Thymus (tissue), 11 donors: ENCODE data around the gene TUBB2A. TPM values are rescaled to one million over a fixed set of nuclear protein-coding genes. Genes with fewer than 3 reads are reported as not detected.

ENCODE experiments used
- DNase-seq, 9 donors: peaks; one replicate each; pipeline ENCODE4 v3.0.0-alpha.2; 2013; ENCODE audit warnings: low spot score in 9 of 9, low read depth in 6 of 9, missing footprints in 1 of 9
- H3K27ac ChIP-seq, 2 donors: one replicate each; pipeline ENCODE4 v1.5.1; 2013; ENCODE audit warnings: control low read depth in 1 of 2, low read depth in 1 of 2, low read length in 1 of 2, mild to moderate bottlenecking in 1 of 2, moderate library complexity in 1 of 2
- H3K27me3 ChIP-seq, 2 donors: one replicate each; pipeline ENCODE4 v1.5.1; 2013; ENCODE audit warnings: low read length in 1 of 2; ENCODE audit not compliant: control insufficient read depth in 2 of 2, insufficient read depth in 1 of 2
- H3K36me3 ChIP-seq, 2 donors: one replicate each; pipeline ENCODE4 v1.5.1; 2013; ENCODE audit warnings: low read length in 1 of 2, mild to moderate bottlenecking in 1 of 2, moderate library complexity in 1 of 2; ENCODE audit not compliant: control insufficient read depth in 2 of 2, insufficient read depth in 2 of 2
- H3K4me1 ChIP-seq, 2 donors: one replicate each; pipeline ENCODE4 v1.5.1; 2013; ENCODE audit warnings: low read length in 2 of 2; ENCODE audit not compliant: control insufficient read depth in 2 of 2, insufficient read depth in 2 of 2
- H3K4me3 ChIP-seq, 2 donors: one replicate each; pipeline ENCODE4 v1.5.1; 2013; ENCODE audit warnings: low read length in 2 of 2, control low read depth in 1 of 2, mild to moderate bottlenecking in 1 of 2
- H3K9me3 ChIP-seq, 2 donors: one replicate each; pipeline ENCODE4 v1.5.1; 2013; ENCODE audit warnings: low read length in 1 of 2, mild to moderate bottlenecking in 1 of 2; ENCODE audit not compliant: control insufficient read depth in 2 of 2, insufficient read depth in 1 of 2
- WGBS: extraction: QIAGEN DNeasy Blood & Tissue Kit; methylation state at CpG from one replicate; pipeline ENCODE4 v1.1.7; 2013; 5-methylcytosine and 5-hydroxymethylcytosine counted together
- polyA plus RNA-seq: library from polyadenylated mRNA; stranded (reverse); fragments of 200-250 nt; gene quantifications from one replicate; pipeline ENCODE4 v1.2.3, GENCODE V29; 2013
- total RNA-seq: library from RNA; stranded (reverse); fragments of 120-200 nt; gene quantifications from one replicate; pipeline ENCODE4 v1.2.4, GENCODE V29; 2013
- donor health status: healthy.

TUBB2A gene
- total and polyA plus RNA-seq, 2 donors, result 13.7 to 19.6 TPM

- Histone ChIP-seq H3K27me3 (peaks cover 0 to 5% of the 10 kb centered on the region in 2 donors), H3K4me1 (peaks cover 6 to 9% of the 10 kb centered on the region in 2 donors), H3K36me3 (no peaks in the 10 kb centered on the region), H3K4me3 (no peak overlapping the region), H3K9me3 (no peaks in the 10 kb centered on the region), H3K27ac (no peak overlapping the region)
- WGBS, result 99% methylated on average over 9 of the region's 9 CpGs
- no peak for DNase-seq
These were observed 34.5 kb downstream of the TUBB2A start for GRCh38 chr6:3122823-3123182.

DNA sequence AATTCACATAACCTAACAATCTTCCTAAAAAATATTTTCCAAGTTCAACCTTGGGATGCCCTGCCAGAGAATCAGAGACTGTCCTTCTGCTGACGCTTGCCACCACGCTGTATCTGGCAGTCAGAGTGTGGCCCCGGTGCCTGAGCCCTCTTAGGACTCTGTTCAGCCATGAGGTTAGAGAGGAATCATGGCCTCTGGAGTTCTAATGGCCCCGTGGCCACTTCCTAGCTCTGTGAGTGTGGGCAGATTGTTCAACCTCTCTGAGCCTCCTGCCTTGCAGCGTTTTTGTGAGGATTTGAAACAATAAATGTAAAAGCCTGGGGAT is 36.6 kb downstream of the TUBB2A start:
- DNase-seq, result no peak
- peaks cover 0 to 5% of the 10 kb centered on the region in 2 donors for H3K27me3 ChIP-seq
- peaks cover 7 to 11% of the 10 kb centered on the region in 2 donors for H3K4me1 ChIP-seq
- no peaks in the 10 kb centered on the region for H3K9me3 ChIP-seq
- no peaks in the 10 kb centered on the region for H3K36me3 ChIP-seq
- WGBS, result 96% methylated on average over 5 of the region's 5 CpGs
- H3K4me3 ChIP-seq, result no peak overlapping the region
- H3K27ac ChIP-seq, result no peak overlapping the region

GRCh38 chr6:3119040-3119723 is 38.2 kb downstream of the TUBB2A start:
- H3K36me3 ChIP-seq, result peaks cover 8 to 13% of the 10 kb centered on the region in 2 donors
- peak in 2 of 9 donors; percentile 5 to 24 for DNase-seq
- H3K9me3 ChIP-seq, result no peaks in the 10 kb centered on the region
- peak overlapping the region; percentile 74 to 97 for H3K4me3 ChIP-seq
- peaks cover 7 to 11% of the 10 kb centered on the region in 2 donors for H3K4me1 ChIP-seq
- WGBS, result 28% methylated on average over 19 of the region's 19 CpGs
- no peak overlapping the region for H3K27ac ChIP-seq
- peaks cover 0 to 5% of the 10 kb centered on the region in 2 donors for H3K27me3 ChIP-seq

DNA sequence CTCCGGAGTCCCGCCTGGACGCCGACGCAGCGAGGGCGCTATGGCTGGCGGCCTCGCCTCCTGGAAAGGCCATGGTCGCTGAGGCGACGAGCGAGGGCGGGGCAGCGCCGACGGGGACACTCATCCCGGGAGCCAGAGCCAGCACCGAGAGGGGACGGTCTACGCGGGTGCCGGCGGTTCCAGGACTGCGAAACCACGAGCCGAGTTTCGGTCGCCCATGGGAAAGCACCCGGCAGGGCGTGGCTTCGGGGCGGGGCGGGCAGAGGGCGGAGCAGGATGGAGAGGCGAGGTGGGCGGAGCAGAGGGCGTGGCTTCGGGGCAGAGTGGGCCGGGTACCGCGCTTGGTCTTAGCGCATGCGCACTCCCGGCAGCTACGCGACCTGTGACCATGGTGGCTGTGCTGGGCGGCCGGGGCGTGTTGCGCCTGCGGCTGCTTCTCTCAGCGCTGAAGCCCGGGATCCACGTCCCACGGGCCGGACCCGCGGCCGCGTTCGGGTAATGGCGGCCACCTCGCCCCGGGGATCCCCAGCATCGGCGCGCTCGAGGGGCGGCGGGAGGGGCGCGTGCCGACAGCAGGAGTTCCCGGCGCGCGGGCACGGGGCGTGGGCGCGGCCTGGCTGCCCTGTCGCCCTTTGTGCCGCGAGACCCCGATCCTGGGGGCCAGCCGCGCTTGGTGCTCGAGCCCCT is 38.8 kb downstream of the TUBB2A start, which contains the start of gene BPHL:
BPHL (plus strand) TSS at position 359 of the 687 bp plus-strand sequence; CDS start at position 389, 30 bp downstream.
- Histone ChIP-seq H3K4me3 (peak within 1 kb of the TSS; percentile 74 to 97), H3K27ac (peak within 1 kb of the TSS; percentile 87 to 88), H3K9me3 (no peaks in the 10 kb centered on the region), H3K4me1 (peaks cover 7 to 11% of the 10 kb centered on the region in 2 donors), H3K27me3 (peaks cover 0 to 5% of the 10 kb centered on the region in 2 donors), H3K36me3 (peaks cover 15 to 20% of the 10 kb centered on the region in 2 donors)
- peak; percentile 85 to 98 (median 94) for DNase-seq
- under 1% methylated on average over 89 of the region's 89 CpGs for WGBS

DNA sequence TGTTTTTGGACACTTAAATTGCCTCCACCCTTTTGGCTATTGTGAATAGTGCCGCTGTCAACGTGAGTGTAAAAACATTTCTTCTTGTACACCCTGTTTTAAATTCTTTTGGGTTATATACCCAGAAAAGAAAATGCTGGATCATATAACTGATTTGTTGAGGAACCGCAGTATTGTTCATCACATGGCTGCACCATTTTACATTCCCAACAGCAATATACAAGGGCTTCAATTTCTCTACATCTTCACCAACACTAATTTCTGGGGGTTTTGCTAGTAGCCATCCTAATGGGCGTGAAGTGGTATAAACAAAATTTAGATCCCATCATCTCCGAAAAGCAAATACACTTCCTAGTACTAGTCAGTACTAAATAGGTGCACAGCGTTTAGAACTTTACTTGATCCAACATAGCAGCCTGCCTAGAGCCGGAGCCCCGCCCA is 39.4 kb downstream of the TUBB2A start:
- peak overlapping the region in 1 of 2 donors; percentile 88 for H3K27ac ChIP-seq
- H3K27me3 ChIP-seq, result peaks cover 0 to 5% of the 10 kb centered on the region in 2 donors
- peak overlapping the region; percentile 74 to 97 for H3K4me3 ChIP-seq
- H3K36me3 ChIP-seq, result peaks cover 20 to 25% of the 10 kb centered on the region in 2 donors
- 21% methylated on average over 8 of the region's 8 CpGs for WGBS
- H3K9me3 ChIP-seq, result no peaks in the 10 kb centered on the region
- DNase-seq, result peak in 1 of 9 donors; percentile 59
- peaks cover 7 to 14% of the 10 kb centered on the region in 2 donors for H3K4me1 ChIP-seq

GRCh38 chr6:3114377-3114776 is 43.0 kb downstream of the TUBB2A start:
- H3K36me3 ChIP-seq, result peaks cover 40 to 47% of the 10 kb centered on the region in 2 donors
- no peaks in the 10 kb centered on the region for H3K9me3 ChIP-seq
- H3K4me3 ChIP-seq, result no peak overlapping the region
- WGBS, result 97% methylated on average over 6 of the region's 6 CpGs
- DNase-seq, result no peak
- peaks cover 0 to 5% of the 10 kb centered on the region in 2 donors for H3K27me3 ChIP-seq
- H3K27ac ChIP-seq, result no peak overlapping the region
- peaks cover 7 to 14% of the 10 kb centered on the region in 2 donors for H3K4me1 ChIP-seq

GRCh38 chr6:3109761-3110160 is 47.6 kb downstream of the TUBB2A start:
- DNase-seq, result no peak
- Histone ChIP-seq H3K27ac (no peak overlapping the region), H3K27me3 (no peaks in the 10 kb centered on the region), H3K36me3 (peaks cover 58 to 76% of the 10 kb centered on the region in 2 donors), H3K4me1 (peaks cover 0 to 4% of the 10 kb centered on the region in 2 donors), H3K4me3 (no peak overlapping the region), H3K9me3 (no peaks in the 10 kb centered on the region)
- 98% methylated on average over 3 of the region's 3 CpGs for WGBS

DNA sequence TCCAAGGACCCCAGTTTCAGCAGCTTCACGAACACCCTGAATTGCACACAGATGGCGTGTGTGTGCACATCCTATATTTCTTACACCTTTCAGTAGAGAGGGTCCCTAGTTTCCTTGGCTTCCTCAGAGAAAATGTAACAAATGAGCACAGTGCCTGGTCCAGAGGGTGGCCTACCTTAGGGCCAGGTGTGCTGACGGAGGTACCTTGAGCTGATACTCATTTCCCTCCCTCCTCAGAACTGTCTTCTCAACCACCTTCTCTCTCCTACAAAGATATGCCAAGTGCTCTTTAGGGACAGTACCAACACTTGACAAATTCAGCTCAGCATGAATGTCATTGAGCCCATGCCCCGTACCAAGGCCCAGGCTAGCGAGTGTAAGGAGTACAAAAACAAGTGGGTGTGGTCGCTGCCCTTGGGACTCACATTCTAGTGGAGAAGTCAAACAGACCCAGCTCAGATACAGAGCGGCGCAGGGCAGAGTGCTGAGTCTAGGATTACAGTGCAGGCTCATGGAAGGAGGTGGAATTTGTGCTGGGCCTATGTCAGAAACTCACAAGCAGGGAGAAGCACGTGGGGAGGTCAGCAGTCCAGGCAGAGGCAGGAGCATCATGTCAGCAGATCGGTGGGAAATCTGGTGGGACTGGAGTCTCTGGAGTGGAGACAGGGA is 48.5 kb downstream of the TUBB2A start:
- Histone ChIP-seq H3K9me3 (no peaks in the 10 kb centered on the region), H3K27ac (no peak overlapping the region), H3K27me3 (no peaks in the 10 kb centered on the region), H3K36me3 (peaks cover 50 to 74% of the 10 kb centered on the region in 2 donors), H3K4me1 (peaks cover 0 to 4% of the 10 kb centered on the region in 2 donors), H3K4me3 (no peak overlapping the region)
- no peak for DNase-seq
- WGBS, result 98% methylated on average over 10 of the region's 10 CpGs
